ENCODE results near the gene CANX. TPM values are rescaled to one million over a fixed set of nuclear protein-coding genes. Genes with fewer than 3 reads are reported as not detected.

Gene CANX
- total and polyA plus RNA-seq, 2 of the 13 experiments (the other 11 are each of a cell fraction or from before 2014, with no cell fraction given), result 477 to 680 TPM

DNA sequence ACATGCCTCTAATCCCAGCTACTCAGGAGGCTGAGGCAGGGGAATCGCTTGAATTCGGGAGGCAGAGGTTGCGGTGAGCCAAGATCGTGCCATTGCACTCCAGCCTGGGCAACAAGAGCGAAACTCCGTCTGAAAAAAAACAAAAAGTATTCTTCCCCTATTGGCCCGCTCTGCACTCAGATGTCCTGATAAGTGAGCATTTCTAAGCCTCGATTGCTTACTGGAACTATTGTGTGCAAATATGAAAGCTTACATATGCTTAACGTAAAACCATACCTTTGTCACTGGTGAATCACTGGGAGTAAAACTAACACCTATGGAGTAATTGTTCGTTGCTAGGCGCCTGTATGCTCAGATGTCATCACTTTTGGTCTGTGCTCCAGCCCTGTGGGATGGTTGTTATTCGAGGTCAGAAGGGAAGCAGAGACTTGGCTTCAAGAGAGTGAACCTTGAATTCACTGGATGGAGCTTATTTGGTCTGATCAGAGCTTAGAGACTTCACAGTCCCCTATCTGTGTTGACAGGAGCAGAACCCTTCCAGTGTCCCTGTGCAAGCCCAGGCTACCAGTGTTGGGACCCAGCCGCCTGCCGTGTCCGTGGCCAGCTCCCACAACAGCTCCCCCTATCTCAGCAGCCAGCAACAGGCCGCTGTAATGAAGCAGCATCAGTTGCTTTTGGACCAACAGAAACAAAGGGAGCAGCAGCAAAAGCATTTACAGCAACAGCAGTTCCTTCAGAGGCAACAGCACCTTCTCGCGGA is 69.7 kb downstream of the CANX start (continued):
- TF ChIP-seq, protein P1, sequence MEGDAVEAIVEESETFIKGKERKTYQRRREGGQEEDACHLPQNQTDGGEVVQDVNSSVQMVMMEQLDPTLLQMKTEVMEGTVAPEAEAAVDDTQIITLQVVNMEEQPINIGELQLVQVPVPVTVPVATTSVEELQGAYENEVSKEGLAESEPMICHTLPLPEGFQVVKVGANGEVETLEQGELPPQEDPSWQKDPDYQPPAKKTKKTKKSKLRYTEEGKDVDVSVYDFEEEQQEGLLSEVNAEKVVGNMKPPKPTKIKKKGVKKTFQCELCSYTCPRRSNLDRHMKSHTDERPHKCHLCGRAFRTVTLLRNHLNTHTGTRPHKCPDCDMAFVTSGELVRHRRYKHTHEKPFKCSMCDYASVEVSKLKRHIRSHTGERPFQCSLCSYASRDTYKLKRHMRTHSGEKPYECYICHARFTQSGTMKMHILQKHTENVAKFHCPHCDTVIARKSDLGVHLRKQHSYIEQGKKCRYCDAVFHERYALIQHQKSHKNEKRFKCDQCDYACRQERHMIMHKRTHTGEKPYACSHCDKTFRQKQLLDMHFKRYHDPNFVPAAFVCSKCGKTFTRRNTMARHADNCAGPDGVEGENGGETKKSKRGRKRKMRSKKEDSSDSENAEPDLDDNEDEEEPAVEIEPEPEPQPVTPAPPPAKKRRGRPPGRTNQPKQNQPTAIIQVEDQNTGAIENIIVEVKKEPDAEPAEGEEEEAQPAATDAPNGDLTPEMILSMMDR (CRISPR knock-in tag; IDR thresholded peaks at IDR 0.05), result peak; percentile 29
- TF ChIP-seq, protein P2, sequence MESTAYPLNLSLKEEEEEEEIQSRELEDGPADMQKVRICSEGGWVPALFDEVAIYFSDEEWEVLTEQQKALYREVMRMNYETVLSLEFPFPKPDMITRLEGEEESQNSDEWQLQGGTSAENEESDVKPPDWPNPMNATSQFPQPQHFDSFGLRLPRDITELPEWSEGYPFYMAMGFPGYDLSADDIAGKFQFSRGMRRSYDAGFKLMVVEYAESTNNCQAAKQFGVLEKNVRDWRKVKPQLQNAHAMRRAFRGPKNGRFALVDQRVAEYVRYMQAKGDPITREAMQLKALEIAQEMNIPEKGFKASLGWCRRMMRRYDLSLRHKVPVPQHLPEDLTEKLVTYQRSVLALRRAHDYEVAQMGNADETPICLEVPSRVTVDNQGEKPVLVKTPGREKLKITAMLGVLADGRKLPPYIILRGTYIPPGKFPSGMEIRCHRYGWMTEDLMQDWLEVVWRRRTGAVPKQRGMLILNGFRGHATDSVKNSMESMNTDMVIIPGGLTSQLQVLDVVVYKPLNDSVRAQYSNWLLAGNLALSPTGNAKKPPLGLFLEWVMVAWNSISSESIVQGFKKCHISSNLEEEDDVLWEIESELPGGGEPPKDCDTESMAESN (CRISPR knock-in tag; conservative IDR thresholded peaks at IDR 0.05), result no peak

DNA sequence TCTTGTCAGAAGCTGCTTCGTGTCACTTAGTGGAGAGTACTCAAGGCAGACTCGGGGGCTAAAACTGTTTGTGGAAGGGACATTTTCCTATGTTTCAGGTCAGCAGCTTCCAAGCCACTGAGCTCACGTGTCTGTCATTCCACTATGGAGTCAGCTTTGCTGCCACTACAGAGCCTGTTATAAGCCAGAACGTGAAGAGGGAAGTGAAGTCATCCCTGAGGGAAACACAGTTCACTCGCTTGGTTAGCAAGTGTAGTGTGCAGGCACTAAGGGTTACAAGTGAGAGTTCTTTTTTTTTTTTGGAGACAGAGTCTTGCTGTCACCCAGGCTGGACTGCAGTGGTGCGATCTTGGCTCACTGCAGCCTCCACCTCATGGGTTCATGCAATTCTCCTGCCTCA is 70.5 kb downstream of the CANX start:
- 95% methylated on average over 6 of the region's 6 CpGs for WGBS (ENCODE audit: low lambda C conversion rate)
- no TSS peak for BruUV-seq (replicated peaks)
- Histone ChIP-seq H3K9me3 (ENCODE audit: low read length) (no peaks in the 10 kb centered on the region), H3K79me2 (ENCODE audit: insufficient read depth, low read length) (peaks cover 8% of the 10 kb centered on the region), H3K4me2 (ENCODE audit: low read depth, low read length) (no peak overlapping the region), H3K4me3 (replicated peaks in 1 of 3; ENCODE audit: insufficient read depth in 1 of 3, low read depth in 2 of 3, low read length in 3 of 3) (no peak overlapping the region), H3K27ac (ENCODE audit: extremely low read length, insufficient read depth, low read length) (no peak overlapping the region), H3K27me3 (ENCODE audit: control insufficient read depth in 1 of 2, insufficient read depth in 2 of 2, low read length in 2 of 2) (no peaks in the 10 kb centered on the region), H2AFZ (ENCODE audit: low read length) (no peak overlapping the region), H4K20me1 (ENCODE audit: insufficient read depth, low read length) (no peaks in the 10 kb centered on the region), H3K9ac (ENCODE audit: insufficient read depth, low read depth, low read length) (no peak overlapping the region), H3K4me1 (ENCODE audit: insufficient read depth, low read length) (no peaks in the 10 kb centered on the region), H3K36me3 (replicated peaks in 1 of 2; ENCODE audit: control insufficient read depth in 1 of 2, insufficient read depth in 2 of 2, low read length in 2 of 2) (peaks cover 42 to 85% of the 10 kb centered on the region in 2 experiments)
- no peak for DNase-seq (ENCODE audit: low spot score)
- FAIRE-seq, result no peak
- TF ChIP-seq ZMYM2 (CRISPR knock-in tag; IDR thresholded peaks at IDR 0.05), result no peak
- in situ Hi-C loops (cut with HindIII; ENCODE audit: extremely low pct_ligation_motif_present, low pct_unique_long_range_greater_than_20kb) (loop anchor here (25.0 kb wide), 1 partner anchor 318 kb away; no protein-coding TSS in a partner anchor), intact Hi-C loops (cut with micrococcal nuclease; ENCODE audit: unreplicated experiment) (loop anchor here (10.0 kb wide), 1 partner anchor 136 kb away; the partner anchor contains the start of gene TBC1D9B)
- ChIA-PET CTCF (ENCODE audit: low intra/inter-chr PET ratio, low total read pairs) (no interaction called here), POLR2A (no interaction called here)
- ATAC-seq, result no peak

Data from HepG2 (cell line).